DMS114 treated with DMSO at 0.1 percent for 48 hours (cell line): ENCODE results near the gene LINC00237.

Source experiments
- DNase-seq: peaks from one replicate; lab custom pipeline; 2025; ENCODE audit not compliant: unreplicated experiment; lab: John Stamatoyannopoulos, UW

LINC00237 gene

DNA sequence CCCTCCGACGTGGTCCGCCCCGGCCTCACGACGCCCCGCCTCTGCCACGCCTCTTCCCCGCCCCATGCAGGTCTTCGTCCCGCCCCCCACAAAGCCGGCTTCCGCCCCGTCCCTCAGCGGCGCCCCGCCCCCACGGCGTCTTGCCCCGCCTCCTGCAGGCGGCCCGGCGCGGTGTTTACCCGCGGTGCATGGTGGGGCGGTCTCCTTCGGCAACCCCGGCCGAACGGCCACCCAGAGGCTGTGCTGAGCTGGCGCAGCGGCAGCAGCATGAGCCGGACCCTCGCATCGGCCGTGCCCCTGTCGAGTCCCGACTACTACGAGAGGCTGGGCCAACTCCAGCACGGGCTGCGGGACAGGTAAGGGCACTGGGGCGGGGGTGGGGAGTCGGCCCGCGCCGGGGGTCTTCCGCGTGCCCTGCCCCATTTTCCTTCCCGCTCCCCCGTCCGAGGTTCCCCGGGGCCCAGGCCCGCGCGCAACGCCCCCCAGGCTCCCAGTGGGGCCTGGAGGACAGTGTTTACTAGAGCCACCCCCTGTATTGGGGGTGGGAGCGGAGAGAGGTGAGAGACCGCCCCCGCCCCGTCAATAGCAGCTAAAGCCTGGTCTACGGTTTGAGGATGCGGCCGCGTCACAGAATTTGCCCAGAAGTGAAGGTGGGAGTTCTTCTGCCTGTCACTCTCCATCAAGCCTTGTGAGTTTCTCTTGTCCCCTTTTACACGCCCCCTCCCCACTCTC is 19.9 kb upstream of the LINC00237 start, which contains the start of gene KIZ:
KIZ (plus strand) TSS at position 234 of the 732 bp plus-strand sequence; CDS start at position 268, 34 bp downstream.
- DNase-seq, result peak; percentile 77

DNA sequence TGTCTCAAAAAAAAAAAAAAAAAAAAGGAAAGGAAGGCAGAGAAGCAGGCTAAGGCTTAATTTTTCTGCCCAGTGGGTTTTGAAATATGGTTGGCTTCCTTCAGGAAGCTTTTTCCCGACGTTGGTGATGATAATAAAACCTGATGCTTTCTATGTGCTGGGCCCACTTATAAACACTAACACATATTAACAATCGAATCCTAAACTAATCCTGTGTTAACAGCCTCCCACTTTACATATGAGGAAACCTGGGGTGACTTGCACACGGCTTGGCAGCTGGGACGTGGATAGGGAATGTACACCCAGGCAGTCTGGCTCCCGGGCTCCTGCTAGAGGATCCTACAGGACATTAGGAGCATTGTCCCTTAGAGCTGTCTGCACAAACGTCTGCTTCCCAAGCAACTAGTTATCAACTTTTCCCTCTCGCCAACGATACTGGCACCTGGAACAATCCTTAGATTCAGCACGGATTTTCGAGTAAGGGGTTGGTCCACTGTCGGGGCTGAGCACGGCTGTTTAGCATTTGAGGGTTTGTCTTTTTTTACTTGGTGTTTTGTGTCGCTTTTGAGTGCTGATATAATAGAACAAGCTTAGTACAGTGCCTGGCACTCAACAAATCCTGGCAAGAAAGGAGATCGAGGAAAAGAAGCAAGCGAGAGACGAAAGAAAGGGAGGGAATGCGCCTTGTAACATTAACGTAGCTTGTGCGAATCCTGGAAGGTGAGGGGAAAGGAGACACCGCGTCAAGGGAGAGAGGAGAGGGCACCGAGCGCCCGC is 19.1 kb upstream of the LINC00237 start:
- peak; percentile 40 for DNase-seq

DNA sequence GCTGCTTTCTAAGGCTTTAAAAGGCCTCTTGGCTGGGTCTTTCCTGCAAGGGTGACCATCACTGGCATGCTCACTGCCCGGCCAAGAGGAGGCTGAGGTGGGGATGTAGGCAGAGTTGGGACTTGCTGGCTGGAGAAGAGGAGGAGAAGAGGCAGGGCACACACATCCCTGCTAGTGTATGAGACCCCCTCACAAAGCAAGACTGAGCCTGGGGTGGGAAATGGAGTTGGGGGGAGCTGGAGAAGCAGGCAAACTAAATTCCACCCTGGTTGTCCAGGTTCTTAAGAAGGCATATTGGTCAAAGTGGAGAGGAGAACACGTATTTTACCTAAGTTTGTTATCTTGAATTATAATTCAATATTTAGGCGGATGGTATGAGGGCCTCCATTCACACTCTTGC is 18.0 kb upstream of the LINC00237 start:
- DNase-seq, result no peak

DNA sequence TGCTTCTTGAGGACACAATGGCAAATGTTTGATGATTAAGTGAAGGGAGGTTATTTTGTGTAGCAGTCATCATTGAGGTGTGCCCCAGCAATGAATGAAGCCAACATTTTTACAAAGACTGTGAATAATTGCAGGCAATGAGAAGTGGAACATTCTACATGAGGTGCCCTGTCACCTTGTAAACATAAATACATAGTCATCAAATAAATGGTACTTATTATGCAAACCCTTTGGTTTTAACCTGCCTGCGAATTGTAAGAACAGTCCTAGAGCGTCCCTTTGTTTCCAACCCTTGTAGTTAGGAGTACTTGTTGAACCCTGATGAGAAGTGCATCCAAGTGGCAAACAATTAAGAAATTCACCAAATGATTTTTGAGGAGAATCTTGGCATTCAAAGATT is 12.6 kb upstream of the LINC00237 start:
- no peak for DNase-seq

DNA sequence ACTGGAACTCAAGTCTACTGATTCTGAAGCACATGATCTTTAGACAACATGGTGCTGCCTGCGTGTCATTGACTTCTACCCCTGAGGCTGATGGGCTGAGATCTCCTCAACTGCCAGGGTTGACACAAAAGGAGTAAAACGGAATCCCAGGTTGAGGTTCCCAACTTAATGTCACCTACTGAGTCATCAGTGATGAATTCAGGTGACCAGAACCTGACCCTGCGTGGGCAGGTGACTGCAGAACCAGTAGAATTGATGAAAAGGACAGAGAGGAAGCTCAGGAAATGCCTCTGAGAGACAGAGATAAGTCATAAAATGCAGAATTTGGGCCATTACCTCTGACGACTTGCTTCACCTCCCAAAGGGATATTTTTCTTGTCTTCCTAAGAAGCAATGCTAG is 12.0 kb upstream of the LINC00237 start:
- no peak for DNase-seq

DNA sequence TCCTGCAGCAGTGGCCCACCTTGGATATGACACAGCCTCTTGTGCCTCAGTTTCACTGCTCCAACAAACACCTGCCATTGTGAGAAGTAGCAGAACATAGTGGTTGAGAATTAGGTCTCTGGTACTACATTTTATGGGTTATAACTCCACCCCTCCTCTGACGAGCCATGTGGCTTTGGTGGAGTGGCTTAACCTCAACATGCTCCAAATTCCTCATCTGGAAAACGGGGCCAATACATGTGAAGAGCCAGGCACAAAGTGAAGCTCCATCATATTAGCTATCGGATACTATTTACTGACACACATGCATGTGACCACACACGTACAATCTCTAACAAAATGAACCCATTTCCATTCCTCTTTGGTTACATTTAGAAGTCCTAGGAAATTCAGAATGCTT is 11.4 kb upstream of the LINC00237 start:
- no peak for DNase-seq

DNA sequence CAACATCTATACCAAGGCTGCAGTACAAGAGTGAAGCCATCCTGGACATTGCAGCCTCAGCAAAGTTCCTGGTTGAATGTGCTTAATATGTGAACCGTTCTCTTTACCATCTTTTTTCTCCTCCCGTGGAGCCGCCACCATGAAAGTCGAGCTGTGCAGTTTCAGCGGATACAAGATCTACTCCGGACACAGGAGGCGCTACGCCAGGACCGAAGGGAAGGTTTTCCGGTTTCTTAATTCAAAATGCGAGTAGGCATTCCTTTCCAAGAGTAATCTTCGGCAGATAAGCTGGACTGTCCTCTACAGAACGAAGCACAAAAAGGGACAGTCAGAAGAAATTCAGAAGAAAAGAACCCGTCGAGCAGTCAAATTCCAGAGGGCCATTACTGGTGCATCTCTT is 8.4 kb upstream of the LINC00237 start:
- DNase-seq, result no peak

DNA sequence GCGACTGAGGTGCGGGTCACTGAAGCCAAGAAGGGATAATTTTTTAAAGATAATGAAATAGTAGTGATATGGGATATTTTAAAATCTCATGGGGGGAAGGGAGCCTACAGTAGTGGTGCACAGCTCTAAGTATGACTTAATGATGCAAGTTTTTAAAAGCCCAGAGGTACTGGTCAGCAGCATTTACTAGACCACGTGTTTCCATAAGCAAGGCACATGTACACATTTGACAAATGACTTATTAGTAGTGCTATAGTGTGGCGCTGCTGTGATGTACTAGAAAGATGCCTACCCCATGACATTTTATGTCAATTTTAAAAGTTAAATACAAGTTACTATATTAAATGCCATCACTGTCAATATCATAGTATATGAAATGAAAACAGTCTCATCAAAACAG is 7.5 kb upstream of the LINC00237 start:
- no peak for DNase-seq

DNA sequence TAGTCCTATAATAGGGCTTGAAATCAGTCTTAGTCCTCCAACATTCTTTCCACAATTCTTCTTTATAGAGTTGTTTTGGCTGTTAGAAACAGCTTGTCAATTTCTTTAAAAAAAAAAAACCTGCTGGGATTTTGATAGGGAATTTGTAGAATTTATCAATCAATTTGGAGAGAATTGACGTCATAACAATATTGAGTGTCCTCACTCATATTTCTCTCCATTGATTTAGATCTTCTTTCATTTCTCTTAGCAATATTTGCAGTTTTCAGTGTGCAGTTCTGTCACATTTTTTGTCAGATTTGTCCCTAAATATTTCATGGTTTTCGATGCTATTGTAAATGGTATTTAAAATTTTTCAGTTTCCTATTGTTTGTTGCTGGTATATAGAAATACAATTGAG is 5.3 kb upstream of the LINC00237 start:
- DNase-seq, result no peak

DNA sequence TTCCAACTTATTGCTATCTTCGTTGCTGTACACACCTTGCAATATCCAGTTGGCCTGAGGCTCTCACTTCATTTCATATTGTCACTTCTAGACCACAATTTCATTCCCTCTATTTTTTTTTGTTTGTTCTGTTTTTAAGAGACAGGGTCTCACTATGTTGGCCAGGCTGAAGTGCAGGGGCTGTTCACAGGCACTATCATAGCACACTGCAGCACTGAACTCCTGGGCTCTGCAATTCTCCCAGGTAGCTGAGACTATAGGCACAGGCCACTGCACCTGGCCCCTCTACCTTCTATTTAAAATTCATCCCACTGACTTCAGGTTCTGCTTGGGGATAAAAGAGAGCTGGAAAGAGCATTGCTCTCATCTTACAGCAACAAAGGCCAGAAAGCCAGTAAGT is 4.7 kb upstream of the LINC00237 start:
- DNase-seq, result no peak

DNA sequence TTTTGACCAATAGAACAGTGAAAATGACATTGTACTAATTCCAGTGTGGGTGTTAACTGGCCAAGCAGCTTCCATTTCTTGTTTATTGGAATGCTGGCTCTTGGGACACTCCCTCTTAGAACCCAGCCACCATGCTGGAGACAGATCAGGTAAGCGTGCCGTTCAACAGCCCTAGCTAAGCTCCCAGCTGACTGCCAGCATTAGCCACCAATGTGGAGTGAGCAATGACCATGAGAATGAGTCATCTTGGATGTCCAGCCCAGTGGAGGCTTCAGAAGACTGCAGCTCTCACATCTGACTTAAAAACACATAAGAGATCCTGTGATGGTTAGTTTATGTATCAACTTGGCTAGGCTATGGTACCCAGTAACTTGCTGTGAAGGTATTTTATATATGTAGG is 3.0 kb upstream of the LINC00237 start:
- no peak for DNase-seq

DNA sequence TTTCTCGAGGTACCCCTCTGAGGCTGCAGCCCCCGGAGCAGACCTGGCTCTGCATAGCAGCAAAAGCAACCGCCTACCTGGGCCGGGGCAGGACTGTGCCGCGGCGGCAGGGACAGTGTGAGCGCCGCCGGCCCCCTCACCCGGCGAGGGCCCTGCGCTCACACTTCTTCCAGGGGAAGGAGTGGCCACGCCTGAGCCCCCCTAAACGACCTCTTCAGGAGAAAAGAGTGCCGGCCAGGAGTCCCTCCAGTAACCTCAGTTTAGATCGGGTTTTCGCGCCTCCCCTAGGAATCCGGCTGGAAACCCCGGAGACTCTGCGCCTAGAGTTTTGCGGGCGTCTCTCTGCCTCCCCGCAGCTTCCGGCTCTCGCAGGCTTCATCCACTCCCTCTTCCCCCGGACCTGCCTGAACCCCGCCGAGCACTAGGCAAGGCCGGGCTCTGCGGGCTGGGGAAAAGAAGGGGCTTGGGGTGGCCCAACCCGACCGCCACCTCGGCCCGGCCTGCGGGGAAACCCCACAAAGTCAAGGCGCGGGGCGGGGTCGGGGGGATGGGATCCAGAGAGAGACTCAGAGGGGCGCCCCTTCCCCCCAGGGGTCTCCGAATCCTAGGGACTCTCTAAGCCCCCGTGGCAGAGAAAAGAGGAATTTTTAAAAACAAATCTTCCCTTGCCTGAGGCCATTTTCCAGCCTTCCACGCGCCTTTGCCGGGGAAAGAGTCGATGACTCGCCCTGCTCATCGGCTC is 558 bp downstream of the LINC00237 start:
- no peak for DNase-seq

DNA sequence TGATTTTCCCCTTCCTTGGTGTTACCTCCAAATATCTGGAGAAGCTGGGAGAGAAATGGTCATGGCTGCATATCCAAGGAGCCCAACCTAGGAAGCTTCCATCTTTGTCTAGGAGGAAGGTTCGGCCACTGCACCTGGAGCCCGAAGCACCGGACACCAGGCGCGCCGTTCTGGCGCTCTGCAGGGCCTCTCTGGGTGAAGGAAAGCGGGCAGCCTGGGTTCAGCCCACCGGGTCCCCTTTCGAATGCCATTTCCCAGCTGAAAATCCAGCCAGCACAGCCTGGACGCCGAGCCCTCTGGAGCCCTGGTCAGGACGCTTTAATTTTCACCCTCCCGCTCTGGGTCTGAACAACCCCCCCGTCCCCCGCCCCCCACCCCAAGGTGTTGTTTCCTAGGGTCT is 1.2 kb downstream of the LINC00237 start:
- DNase-seq, result no peak

DNA sequence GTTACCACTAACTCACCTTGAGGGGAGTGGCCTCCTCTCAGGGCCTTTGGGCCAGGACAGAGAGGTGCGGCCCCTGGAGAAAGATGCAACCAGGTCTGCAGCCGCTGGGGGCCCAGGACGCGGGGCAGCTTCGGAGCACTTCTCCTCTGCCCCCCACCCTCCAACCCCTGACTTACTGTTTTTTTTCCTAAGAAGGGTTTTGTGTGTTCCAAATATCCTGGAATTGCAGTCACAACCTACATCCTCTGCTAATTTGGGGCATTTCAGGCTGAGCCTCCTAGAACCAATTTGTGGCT is 1.7 kb downstream of the LINC00237 start:
- no peak for DNase-seq

DNA sequence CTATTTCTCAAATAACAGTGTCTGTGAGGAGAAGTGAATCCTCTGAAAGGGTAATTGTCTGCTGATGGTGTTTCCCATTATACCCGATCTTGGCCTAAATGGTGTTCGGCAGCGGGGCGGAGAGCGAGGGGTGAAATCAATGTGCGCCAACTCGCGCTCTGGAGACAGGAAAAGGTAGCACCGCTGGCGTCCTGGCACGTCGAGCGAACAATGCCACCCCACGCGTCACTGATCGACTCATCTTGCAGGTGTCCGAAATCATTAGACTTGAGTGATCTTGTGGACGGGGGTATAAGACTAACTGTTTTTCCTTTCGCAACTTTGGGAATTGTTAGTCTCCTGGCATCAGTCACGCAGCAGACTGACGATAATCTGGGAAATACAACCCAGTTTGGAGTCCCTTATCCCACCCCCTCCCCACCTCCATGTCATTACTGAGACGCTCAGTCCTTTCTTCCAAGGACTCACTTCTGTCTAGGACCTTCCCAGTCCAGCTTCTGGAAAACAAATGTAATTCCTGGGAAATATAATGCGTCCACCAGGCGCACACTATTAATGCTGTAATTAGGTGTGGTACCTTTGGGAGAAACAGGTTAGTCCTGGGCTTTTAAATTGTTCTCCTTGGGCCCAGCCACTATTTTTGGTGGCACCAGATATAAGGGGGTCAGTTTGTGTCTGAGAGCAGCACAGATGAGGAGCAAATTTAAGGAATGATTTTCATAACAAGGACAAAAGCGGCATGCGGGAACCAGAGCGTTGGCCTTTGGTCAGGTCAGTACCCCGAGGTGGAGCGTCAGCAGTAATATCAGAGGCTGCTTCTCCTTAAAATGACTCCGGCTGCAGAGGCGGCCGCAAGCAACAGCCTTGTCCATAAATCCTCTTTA is 2.3 kb downstream of the LINC00237 start:
- DNase-seq, result no peak

DNA sequence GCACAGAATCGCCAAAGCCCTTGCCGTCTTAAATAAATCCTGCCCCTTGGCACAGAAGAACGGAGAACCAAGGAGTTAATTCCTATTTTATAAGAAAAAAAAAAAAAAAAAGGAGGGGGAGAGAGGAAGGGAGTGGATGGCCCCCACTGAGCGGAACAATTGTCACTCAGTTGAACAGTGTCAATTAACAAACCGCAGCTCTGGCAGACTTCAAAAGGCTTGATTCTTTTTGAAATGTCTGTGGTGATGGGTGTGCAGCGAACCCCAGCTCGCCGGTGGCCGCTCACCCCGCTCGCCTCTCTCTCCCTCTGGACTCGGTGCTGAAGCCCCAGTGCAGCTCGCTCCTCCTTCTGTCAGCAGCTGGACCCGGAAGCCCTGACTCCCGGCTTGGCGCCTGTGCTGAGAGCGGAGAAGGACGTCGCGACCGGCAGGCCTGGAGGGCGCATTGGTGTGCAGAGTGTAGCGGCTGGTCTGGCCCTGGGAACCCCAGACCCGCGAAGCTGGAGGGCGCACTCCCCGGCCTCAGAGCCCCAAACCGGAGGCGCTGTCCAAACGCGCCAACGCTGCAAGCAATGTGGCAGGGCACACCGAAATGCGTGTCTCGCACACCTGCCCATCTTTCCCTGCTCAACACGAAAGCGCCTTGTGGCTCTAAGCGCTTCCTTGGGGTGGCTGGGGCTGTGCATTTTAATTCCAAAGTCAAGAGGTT is 3.4 kb downstream of the LINC00237 start:
- DNase-seq, result no peak

DNA sequence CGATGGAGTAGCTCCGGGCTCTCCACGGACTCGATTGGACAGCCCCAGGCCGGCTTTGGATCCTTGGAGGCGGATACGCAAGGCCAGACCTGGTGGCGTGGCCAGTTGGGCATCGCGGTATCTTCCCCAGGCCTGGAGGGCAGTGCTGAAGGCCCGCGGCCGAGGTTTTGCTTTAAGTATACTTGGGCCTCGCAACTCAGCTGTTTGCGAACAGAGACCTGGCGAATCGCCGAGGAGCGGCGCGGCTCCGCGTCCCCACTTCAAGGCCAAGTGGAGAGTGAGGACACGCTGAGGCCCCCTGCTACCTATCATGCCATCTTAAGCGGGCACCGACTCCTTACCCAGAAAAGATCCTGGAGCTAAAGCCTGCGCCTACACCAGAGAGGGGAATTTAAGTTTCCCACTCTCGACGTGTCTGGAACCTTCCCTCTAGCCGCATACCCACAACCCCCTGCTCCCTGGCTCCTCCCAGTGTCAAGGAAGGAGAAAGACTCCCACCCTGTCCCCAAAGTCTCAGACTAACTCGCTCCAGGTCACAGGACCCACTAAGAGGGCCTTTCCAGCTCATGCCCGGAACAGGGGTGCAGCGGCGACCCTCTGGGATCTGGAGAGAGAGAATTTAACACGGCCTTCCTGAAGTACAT is 4.1 kb downstream of the LINC00237 start:
- no peak for DNase-seq

DNA sequence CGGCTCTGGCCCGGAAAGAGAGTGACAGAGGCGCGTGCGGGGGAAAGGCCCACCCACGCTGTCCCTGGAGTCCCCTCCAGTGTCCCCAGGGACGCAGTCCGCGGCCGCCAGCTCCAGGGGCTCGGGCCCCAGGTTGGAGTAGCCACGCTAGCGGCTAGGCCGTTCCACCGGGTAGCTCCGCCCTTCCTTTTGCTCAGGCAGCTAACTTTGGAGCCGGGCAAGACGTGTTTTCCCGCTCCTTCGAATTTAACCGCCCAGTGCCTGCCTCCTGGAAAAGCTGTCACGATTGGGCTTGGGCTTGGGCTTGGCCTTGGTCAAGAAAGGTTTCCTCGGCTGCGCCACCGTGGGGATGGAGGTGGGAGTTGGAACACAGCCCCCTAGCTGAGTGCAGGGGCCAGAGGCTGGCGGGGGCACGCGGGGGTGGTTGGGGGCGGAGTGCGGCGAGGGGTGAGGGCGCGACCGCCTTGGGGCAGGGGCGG is 4.7 kb downstream of the LINC00237 start:
- no peak for DNase-seq

DNA sequence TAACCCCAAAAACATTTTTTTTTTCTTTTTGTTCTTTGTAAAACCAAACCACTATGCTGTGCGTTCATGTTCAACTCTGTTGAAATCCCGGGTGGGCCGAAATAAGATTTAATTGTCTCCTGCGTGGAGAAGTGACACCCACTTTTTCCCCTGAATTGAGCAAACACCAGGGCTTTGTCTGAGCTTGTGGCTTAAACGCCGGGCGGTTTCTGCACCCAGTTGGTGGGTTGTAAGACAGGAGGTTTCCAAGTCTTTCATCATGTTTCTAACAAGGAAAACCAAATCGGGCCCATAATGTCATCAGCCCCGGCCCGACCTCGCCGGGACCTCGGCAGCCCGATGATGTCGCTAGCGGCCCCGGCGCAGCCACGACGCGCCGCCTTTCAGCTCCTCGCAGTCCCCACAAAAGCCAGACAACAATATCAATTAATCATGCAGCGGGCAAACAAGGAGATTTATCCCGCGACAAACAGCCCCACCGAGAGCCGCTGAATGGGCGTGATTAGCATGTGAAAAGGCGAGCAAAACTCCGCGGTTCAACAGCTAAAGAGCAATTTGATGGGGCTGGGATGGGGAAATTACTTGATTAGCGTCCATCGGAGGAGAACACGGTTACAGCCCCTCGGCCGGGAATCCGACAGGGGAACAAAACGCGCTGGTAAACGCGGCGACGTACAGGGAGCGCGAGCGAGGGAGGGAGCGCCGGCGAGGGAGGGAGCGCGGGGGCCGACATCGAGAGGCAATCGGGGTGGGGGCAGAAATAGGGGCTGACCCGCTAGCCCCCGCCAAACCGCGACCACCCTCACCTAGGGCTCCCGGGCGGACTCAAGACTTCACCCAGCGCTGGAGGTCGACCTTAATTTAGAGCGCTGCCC is 5.3 kb downstream of the LINC00237 start:
- no peak for DNase-seq
